ENCODE data around the gene NFU1.
"Not testable (repeated sequence)": the region's sequence is repeated elsewhere in the genome, so short reads cannot be mapped to it uniquely, and the experiment has no call there.

The NFU1 gene

DNA sequence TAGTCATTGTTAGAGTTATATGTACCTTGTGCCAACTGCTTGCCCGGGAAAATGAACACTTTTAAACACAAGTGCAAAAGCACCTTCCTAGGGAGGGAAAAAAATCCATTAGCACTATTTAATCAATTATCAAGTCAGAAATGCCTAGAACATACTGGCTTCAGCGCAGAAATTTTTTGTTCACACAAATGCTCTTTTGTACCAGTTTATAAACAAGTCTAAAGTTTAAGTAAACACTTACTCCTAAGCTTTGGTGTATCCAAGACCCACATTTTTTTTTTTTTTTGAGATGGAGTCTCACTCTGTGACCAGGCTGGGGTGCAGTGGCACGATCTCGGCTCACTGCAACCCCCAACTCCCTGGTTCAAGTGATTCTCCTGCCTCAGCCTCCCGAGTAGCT, 80.8 kb downstream of the NFU1 start:
- TF ChIP-seq ZNF10 (tag by site-specific recombination; IDR thresholded peaks at IDR 0.05) = no peak
- no peak for TF ChIP-seq ZNF433 (tag by site-specific recombination; IDR thresholded peaks at IDR 0.05; ENCODE audit: low read depth)
- no peak for TF ChIP-seq HOXD13 (CRISPR knock-in tag; IDR thresholded peaks at IDR 0.05; ENCODE audit: borderline replicate concordance)
- TF ChIP-seq ZNF214 (tag by site-specific recombination; IDR thresholded peaks at IDR 0.05; ENCODE audit: borderline replicate concordance) = no peak
- TF ChIP-seq MEIS1 (CRISPR knock-in tag; IDR thresholded peaks at IDR 0.05; ENCODE audit: borderline replicate concordance) = no peak
- TF ChIP-seq REPIN1 (tag by site-specific recombination; IDR thresholded peaks at IDR 0.05; ENCODE audit: low read depth) = no peak
- TF ChIP-seq ZBTB21 (tag by site-specific recombination; IDR thresholded peaks at IDR 0.05) = no peak
- TF ChIP-seq SP7 (tag by site-specific recombination; IDR thresholded peaks at IDR 0.05) = no peak
- TF ChIP-seq, protein P1, sequence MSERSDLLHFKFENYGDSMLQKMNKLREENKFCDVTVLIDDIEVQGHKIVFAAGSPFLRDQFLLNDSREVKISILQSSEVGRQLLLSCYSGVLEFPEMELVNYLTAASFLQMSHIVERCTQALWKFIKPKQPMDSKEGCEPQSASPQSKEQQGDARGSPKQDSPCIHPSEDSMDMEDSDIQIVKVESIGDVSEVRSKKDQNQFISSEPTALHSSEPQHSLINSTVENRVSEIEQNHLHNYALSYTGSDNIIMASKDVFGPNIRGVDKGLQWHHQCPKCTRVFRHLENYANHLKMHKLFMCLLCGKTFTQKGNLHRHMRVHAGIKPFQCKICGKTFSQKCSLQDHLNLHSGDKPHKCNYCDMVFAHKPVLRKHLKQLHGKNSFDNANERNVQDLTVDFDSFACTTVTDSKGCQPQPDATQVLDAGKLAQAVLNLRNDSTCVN (tag by site-specific recombination; optimal IDR thresholded peaks at IDR 0.05) = no peak
- TF ChIP-seq ZNF341 (tag by site-specific recombination; IDR thresholded peaks at IDR 0.05; ENCODE audit: low read depth) = no peak
- no peak for TF ChIP-seq SCRT1 (tag by site-specific recombination; IDR thresholded peaks at IDR 0.05; ENCODE audit: borderline replicate concordance)
- no peak for TF ChIP-seq HOXC10 (CRISPR knock-in tag; IDR thresholded peaks at IDR 0.05)
- TF ChIP-seq KLF7 (tag by site-specific recombination; IDR thresholded peaks at IDR 0.05; ENCODE audit: borderline replicate concordance) = no peak
- TF ChIP-seq ZNF558 (tag by site-specific recombination; IDR thresholded peaks at IDR 0.05) = no peak
- TF ChIP-seq ZNF169 (tag by site-specific recombination; IDR thresholded peaks at IDR 0.05) = no peak
- no peak for TF ChIP-seq ZNF658 (tag by site-specific recombination; IDR thresholded peaks at IDR 0.05)
- TF ChIP-seq ZNF311 (tag by site-specific recombination; IDR thresholded peaks at IDR 0.05; ENCODE audit: borderline replicate concordance) = no peak
- Histone ChIP-seq H3K9me3 (ENCODE audit: control insufficient read depth, insufficient read depth, low read depth, low read length) (no peaks in the 10 kb centered on the region), H3K27ac (ENCODE audit: extremely low read depth, low read depth, low read length) (no peak overlapping the region), H3K4me3 (ENCODE audit: low read depth, low read length) (no peak overlapping the region), H3K36me3 (ENCODE audit: control insufficient read depth in 2 of 2, insufficient read depth in 1 of 2, low read length in 2 of 2) (peaks cover 76 to 84% of the 10 kb centered on the region in 2 experiments), H3K4me1 (ENCODE audit: control insufficient read depth, insufficient read depth, low read length) (no peaks in the 10 kb centered on the region)
- ChIA-PET POLR2A (no interaction called here), CTCF (interaction anchor here (0.7 kb wide), 1 partner anchor 19 kb away, joined by 3 read pairs; no protein-coding TSS in a partner anchor)

DNA sequence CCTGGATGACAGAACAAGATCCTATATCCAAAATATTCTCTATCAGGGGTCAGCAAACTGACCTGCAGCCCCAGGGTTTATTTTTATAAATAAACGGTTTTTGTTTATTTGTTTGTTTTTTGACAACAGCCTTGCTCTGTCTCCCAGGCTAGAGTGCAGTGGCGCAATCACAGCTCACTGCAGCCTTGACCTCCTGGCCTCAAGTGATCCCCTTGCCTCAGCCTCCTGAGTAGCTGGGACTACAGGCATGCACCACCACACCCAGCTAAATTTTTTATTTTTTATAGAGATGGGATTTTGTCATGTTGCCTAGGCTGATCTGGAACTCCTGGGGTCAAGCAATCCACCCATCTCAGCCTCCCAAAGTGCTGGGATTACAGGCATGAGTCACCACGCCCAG, 82.3 kb downstream of the NFU1 start:
- CTCF ChIA-PET; H3K27ac ChIP-seq (ENCODE audit: extremely low read depth, low read depth, low read length); H3K4me1 ChIP-seq (ENCODE audit: control insufficient read depth, insufficient read depth, low read length); H3K4me3 ChIP-seq (ENCODE audit: low read depth, low read length); H3K9me3 ChIP-seq (ENCODE audit: control insufficient read depth, insufficient read depth, low read depth, low read length); POLR2A ChIA-PET: not testable (repeated sequence)
- peaks cover 70 to 76% of the 10 kb centered on the region in 2 experiments for H3K36me3 ChIP-seq (ENCODE audit: control insufficient read depth in 2 of 2, insufficient read depth in 1 of 2, low read length in 2 of 2)

DNA sequence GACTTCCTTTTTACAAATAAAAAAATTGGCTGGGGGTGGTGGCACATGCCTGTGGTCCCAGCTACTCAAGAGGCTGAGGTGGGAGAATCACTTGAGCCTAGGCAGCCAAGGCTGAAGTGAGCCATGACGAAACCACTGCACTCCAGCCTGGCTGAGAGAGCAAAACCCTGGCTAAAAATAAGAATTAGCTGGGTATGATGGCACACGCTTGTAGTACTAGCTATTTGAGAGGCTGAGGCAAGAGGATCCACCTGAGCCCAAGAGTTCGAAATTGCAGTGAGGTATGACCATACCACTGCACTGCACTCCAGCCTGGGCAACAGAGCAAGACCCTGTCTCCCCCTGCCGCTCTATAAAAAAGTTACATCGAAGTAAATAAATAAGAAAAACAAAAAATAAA, 83.9 kb downstream of the NFU1 start:
- peaks cover 72 to 77% of the 10 kb centered on the region in 2 experiments for H3K36me3 ChIP-seq (ENCODE audit: control insufficient read depth in 2 of 2, insufficient read depth in 1 of 2, low read length in 2 of 2)
- POLR2A ChIA-PET = no interaction called here
- no peak overlapping the region for H3K27ac ChIP-seq (ENCODE audit: extremely low read depth, low read depth, low read length)
- TF ChIP-seq, protein P2, sequence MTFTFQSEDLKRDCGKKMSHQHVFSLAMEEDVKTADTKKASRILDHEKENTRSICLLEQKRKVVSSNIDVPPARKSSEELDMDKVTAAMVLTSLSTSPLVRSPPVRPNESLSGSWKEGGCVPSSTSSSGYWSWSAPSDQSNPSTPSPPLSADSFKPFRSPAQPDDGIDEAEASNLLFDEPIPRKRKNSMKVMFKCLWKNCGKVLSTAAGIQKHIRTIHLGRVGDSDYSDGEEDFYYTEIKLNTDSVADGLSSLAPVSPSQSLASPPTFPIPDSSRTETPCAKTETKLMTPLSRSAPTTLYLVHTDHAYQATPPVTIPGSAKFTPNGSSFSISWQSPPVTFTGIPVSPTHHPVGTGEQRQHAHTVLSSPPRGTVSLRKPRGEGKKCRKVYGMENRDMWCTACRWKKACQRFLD (tag by site-specific recombination; IDR thresholded peaks at IDR 0.05) = no peak
- no peak for TF ChIP-seq ZNF121 (tag by site-specific recombination; IDR thresholded peaks at IDR 0.05)
- TF ChIP-seq, protein P3, sequence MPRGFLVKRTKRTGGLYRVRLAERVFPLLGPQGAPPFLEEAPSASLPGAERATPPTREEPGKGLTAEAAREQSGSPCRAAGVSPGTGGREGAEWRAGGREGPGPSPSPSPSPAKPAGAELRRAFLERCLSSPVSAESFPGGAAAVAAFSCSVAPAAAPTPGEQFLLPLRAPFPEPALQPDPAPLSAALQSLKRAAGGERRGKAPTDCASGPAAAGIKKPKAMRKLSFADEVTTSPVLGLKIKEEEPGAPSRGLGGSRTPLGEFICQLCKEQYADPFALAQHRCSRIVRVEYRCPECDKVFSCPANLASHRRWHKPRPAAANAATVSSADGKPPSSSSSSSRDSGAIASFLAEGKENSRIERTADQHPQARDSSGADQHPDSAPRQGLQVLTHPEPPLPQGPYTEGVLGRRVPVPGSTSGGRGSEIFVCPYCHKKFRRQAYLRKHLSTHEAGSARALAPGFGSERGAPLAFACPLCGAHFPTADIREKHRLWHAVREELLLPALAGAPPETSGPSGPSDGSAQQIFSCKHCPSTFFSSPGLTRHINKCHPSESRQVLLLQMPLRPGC (tag by site-specific recombination; IDR thresholded peaks at IDR 0.05) = no peak
- TF ChIP-seq ZNF24 (tag by site-specific recombination; IDR thresholded peaks at IDR 0.05) = no peak
- TF ChIP-seq, protein P4, sequence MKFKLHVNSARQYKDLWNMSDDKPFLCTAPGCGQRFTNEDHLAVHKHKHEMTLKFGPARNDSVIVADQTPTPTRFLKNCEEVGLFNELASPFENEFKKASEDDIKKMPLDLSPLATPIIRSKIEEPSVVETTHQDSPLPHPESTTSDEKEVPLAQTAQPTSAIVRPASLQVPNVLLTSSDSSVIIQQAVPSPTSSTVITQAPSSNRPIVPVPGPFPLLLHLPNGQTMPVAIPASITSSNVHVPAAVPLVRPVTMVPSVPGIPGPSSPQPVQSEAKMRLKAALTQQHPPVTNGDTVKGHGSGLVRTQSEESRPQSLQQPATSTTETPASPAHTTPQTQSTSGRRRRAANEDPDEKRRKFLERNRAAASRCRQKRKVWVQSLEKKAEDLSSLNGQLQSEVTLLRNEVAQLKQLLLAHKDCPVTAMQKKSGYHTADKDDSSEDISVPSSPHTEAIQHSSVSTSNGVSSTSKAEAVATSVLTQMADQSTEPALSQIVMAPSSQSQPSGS (tag by site-specific recombination; IDR thresholded peaks at IDR 0.05; ENCODE audit: low read depth) = no peak
- H3K9me3 ChIP-seq (ENCODE audit: control insufficient read depth, insufficient read depth, low read depth, low read length) = no peaks in the 10 kb centered on the region
- CTCF ChIA-PET = no interaction called here
- H3K4me3 ChIP-seq (ENCODE audit: low read depth, low read length) = no peak overlapping the region
- H3K4me1 ChIP-seq (ENCODE audit: control insufficient read depth, insufficient read depth, low read length) = no peaks in the 10 kb centered on the region
